ENCODE results near the gene CNIH1. TPM values are rescaled to one million over a fixed set of nuclear protein-coding genes. Genes with fewer than 3 reads are reported as not detected.

Gene CNIH1
- total RNA-seq, 4 donors from 2014 or later = 29.3 to 61.8 (median 59.5) TPM

DNA sequence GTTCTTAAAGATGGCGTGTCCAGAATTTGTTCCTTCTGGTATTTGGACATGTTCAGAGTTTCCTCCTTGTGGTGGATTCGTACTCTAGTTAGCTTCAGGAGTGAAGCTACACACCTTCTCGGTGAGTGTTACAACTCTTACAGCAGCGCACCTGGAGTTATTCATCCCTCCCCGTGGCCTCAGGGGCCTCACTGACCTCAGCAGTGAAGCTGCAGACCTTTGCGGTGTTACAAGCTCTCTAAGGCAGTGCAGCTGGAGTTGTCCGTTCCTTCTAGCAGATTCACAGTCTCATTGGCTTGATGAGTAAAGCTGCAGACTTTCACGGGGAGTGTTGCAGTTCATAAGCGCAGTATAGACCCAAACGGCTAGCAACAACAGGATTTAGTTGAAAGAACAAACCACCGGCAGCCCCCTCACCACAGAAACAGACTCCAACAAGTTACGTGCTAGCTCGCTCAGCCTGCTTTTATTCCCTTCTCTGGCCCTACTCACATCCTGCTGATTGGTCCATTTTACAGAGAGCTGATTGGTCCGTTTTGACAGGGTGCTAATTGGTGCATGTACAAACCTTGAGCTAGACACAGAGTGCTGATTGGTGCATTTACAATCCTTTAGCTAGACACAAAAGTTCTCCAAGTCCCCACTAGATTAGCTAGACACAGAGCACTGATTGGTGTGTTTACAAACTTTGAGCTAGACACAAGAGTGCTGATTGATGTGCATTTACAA lies 48.9 kb downstream of the CNIH1 start:
- DNase-seq (ENCODE audit: low spot score in 2 of 2) = no peak
- WGBS, 2 donors = 80 to 81% methylated on average over 13 to 14 of the region's 14 CpGs
- peaks cover 0 to 7% (median 0%) of the 10 kb centered on the region in 4 donors for H3K4me1 ChIP-seq
- TF ChIP-seq POLR2A (IDR thresholded peaks at IDR 0.05) (no peak), EP300 (IDR thresholded peaks at IDR 0.05) (no peak)
- TF ChIP-seq, protein P1, sequence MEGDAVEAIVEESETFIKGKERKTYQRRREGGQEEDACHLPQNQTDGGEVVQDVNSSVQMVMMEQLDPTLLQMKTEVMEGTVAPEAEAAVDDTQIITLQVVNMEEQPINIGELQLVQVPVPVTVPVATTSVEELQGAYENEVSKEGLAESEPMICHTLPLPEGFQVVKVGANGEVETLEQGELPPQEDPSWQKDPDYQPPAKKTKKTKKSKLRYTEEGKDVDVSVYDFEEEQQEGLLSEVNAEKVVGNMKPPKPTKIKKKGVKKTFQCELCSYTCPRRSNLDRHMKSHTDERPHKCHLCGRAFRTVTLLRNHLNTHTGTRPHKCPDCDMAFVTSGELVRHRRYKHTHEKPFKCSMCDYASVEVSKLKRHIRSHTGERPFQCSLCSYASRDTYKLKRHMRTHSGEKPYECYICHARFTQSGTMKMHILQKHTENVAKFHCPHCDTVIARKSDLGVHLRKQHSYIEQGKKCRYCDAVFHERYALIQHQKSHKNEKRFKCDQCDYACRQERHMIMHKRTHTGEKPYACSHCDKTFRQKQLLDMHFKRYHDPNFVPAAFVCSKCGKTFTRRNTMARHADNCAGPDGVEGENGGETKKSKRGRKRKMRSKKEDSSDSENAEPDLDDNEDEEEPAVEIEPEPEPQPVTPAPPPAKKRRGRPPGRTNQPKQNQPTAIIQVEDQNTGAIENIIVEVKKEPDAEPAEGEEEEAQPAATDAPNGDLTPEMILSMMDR (IDR thresholded peaks at IDR 0.05) = no peak
- H3K36me3 ChIP-seq = no peaks in the 10 kb centered on the region
- H3K9me3 ChIP-seq = no peaks in the 10 kb centered on the region
- H3K27me3 ChIP-seq = no peaks in the 10 kb centered on the region
- H3K27ac ChIP-seq = no peak overlapping the region
- no peak overlapping the region for H3K4me3 ChIP-seq

DNA sequence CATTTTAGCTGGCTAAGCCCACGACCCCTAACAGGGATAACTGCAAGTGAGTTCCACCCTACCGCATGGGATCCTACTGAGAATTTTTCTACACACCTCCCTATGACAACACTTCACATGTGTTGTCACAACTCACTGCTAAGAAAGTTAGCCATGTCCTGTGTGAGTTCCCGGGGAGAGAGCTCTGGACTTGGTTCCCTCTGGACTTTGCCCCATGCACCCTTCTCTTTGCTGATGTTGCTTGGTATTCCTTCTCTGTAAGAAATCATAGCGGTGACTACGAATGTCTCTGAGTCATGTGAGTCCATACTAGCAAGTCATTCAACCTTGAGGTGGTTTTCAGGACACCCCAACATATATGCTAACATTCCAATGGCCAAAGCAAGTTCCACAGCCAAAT lies 53.8 kb downstream of the CNIH1 start:
- 87 to 92% methylated on average over 5 of the region's 5 CpGs for WGBS, 2 donors
- H3K4me3 ChIP-seq = no peak overlapping the region
- no peaks in the 10 kb centered on the region for H3K9me3 ChIP-seq
- no peaks in the 10 kb centered on the region for H3K27me3 ChIP-seq
- H3K4me1 ChIP-seq = no peaks in the 10 kb centered on the region
- no peak overlapping the region for H3K27ac ChIP-seq
- TF ChIP-seq POLR2A (IDR thresholded peaks at IDR 0.05) (no peak), EP300 (IDR thresholded peaks at IDR 0.05) (no peak)
- TF ChIP-seq, protein P1 (IDR thresholded peaks at IDR 0.05) = no peak
- no peak for DNase-seq (ENCODE audit: low spot score in 2 of 2)
- no peaks in the 10 kb centered on the region for H3K36me3 ChIP-seq

DNA sequence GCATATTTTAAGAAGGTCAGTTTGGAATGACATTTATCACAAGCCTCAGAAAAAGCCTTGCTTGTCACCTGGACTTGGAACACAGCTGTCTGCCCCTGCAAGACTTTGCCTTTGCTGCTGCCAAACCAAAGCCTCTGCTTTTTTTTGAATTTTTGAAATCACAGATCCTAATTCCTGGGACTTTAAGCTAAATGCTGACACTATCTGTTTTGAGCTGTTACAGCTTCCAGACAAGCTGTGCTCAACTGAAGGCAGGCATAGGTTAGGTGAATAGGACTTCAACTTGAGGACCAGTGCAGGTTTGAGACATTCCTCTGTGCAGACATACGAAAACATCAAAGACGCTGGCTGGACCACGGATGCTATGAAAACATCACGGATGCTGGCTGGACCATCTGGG lies 55.6 kb downstream of the CNIH1 start:
- no peaks in the 10 kb centered on the region for H3K36me3 ChIP-seq
- H3K4me1 ChIP-seq = no peaks in the 10 kb centered on the region
- H3K27ac ChIP-seq = no peak overlapping the region
- H3K4me3 ChIP-seq = no peak overlapping the region
- no peaks in the 10 kb centered on the region for H3K9me3 ChIP-seq
- WGBS, 2 donors = 74 to 92% methylated on average over 4 of the region's 4 CpGs
- TF ChIP-seq EP300 (IDR thresholded peaks at IDR 0.05) (no peak), POLR2A (IDR thresholded peaks at IDR 0.05) (no peak)
- TF ChIP-seq, protein P1 (IDR thresholded peaks at IDR 0.05) = no peak
- DNase-seq (ENCODE audit: low spot score in 2 of 2) = no peak
- H3K27me3 ChIP-seq = no peaks in the 10 kb centered on the region

DNA sequence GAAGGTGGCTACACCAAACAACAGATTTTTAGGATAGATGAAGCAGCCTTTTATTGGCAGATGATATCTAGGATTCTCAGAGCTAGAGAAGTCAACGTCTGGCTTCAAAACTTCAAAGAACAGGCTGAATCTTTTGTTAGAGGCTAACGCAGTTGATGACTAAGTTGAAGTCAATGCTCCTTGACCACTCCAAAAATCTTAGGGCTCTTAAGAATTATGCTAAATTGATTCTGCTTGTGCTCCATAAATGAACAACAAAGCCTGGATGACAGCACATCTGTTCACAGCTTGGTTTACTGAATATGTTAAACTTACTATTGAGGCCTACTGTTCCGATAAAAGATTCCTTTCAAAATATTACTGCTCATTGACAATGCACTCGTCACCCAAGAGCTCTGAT lies 57.3 kb downstream of the CNIH1 start:
- H3K36me3 ChIP-seq = no peaks in the 10 kb centered on the region
- no peak overlapping the region for H3K27ac ChIP-seq
- H3K4me1 ChIP-seq = no peaks in the 10 kb centered on the region
- H3K4me3 ChIP-seq = no peak overlapping the region
- DNase-seq (ENCODE audit: low spot score in 2 of 2) = no peak
- WGBS, 2 donors = 84 to 90% methylated on average over 4 of the region's 4 CpGs
- no peaks in the 10 kb centered on the region for H3K27me3 ChIP-seq
- peaks cover 0 to 2% (median 0%) of the 10 kb centered on the region in 4 donors for H3K9me3 ChIP-seq
- TF ChIP-seq, protein P1 (IDR thresholded peaks at IDR 0.05) = no peak
- no peak for TF ChIP-seq EP300 (IDR thresholded peaks at IDR 0.05)

DNA sequence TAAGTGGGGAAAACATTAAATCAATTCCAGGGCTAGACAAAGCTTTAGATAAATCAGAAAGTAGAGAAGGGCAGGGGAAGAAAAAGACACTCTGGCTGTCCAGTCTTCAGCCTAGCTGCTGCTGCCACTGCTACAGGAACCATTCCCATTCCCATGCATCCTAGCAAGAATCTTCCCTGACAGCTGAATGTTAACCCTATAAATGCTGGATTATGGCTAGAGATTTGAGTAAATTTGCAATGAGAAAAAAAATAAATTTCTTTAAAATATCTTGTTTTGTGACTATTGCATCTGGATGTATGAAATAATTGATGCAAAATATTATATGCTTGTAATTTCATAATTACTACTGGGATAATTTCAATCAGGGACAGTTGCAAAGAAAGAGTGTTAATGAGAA lies 59.4 kb downstream of the CNIH1 start:
- Histone ChIP-seq H3K27ac (no peak overlapping the region), H3K4me1 (no peaks in the 10 kb centered on the region), H3K36me3 (no peaks in the 10 kb centered on the region), H3K9me3 (peaks cover 0 to 2% (median 0%) of the 10 kb centered on the region in 4 donors), H3K27me3 (no peaks in the 10 kb centered on the region), H3K4me3 (no peak overlapping the region)
- no peak for TF ChIP-seq EP300 (IDR thresholded peaks at IDR 0.05)
- TF ChIP-seq POLR2A (IDR thresholded peaks at IDR 0.05) = no peak
- TF ChIP-seq, protein P1 (IDR thresholded peaks at IDR 0.05) = no peak
- DNase-seq (ENCODE audit: low spot score in 2 of 2) = no peak

Measured in tibial nerve (tissue), 4 donors.